Measurements from ENCODE around the gene SEMA3F.

SEMA3F gene

GRCh38 chr3:50192689-50193141 is 37.6 kb downstream of the SEMA3F start:
- peak in 50 of 58 donors; percentile 5 to 85 (median 32) for DNase-seq

- DNase-seq, result no peak
Measured at GRCh38 chr3:50193286-50193685, 38.2 kb downstream of the SEMA3F start.

GRCh38 chr3:50193746-50194127 is 38.6 kb downstream of the SEMA3F start:
- DNase-seq, result no peak

- DNase-seq, result peak in 49 of 58 donors; percentile 4 to 76 (median 48)
Measured at GRCh38 chr3:50194128-50194902, 39.2 kb downstream of the SEMA3F start.

- DNase-seq, result no peak
Measured at GRCh38 chr3:50194903-50195500, 39.9 kb downstream of the SEMA3F start.

- DNase-seq, result no peak
Measured at GRCh38 chr3:50195501-50196252, 40.6 kb downstream of the SEMA3F start.

GRCh38 chr3:50196253-50196801 is 41.2 kb downstream of the SEMA3F start:
- DNase-seq, result no peak

GRCh38 chr3:50201573-50202315 is 46.6 kb downstream of the SEMA3F start:
- no peak for DNase-seq

- DNase-seq, result no peak
Measured at GRCh38 chr3:50202353-50203112, 47.4 kb downstream of the SEMA3F start.

- no peak for DNase-seq
Measured at GRCh38 chr3:50203113-50203808, 48.1 kb downstream of the SEMA3F start.

- no peak for DNase-seq
Measured at GRCh38 chr3:50203809-50204803, 49.0 kb downstream of the SEMA3F start.

GRCh38 chr3:50204804-50205412 is 49.8 kb downstream of the SEMA3F start, which contains the start of gene SLC38A3:
Gene SLC38A3 (plus strand): TSS chr3:50205271. CDS start chr3:50214200, 8,929 bp downstream.
- DNase-seq, result peak in 42 of 58 donors; percentile 8 to 66 (median 38)

- peak in 22 of 58 donors; percentile 10 to 59 (median 24) for DNase-seq
Measured at GRCh38 chr3:50205413-50206276, 50.5 kb downstream of the SEMA3F start.

GRCh38 chr3:50207359-50208042 is 52.4 kb downstream of the SEMA3F start:
- no peak for DNase-seq

GRCh38 chr3:50208677-50209344 is 53.7 kb downstream of the SEMA3F start:
- DNase-seq, result no peak

GRCh38 chr3:50210176-50210509 is 55.0 kb downstream of the SEMA3F start:
- no peak for DNase-seq
